GM12878 (cell line): Measurements from ENCODE around the gene CCDC91.

Source experiments
- BACH1 ChIP-seq: fragments of 450-650 bp; IDR thresholded peaks from 2 replicates; pipeline ENCODE4 v1.6.1; 2017; ENCODE audit warnings: mild to moderate bottlenecking, borderline replicate concordance
- CEBPB ChIP-seq, 2 experiments: fragments of 150-350 bp in 1 of 2; IDR thresholded peaks; 2 replicates each; pipeline ENCODE4 v1.6.1; 2012 to 2014; ENCODE audit warnings: low read depth in 2 of 2, low read length in 2 of 2, borderline replicate concordance in 1 of 2, inconsistent platforms in 1 of 2
- TCF12 ChIP-seq: IDR thresholded peaks from 2 replicates; pipeline ENCODE4 v1.6.1; 2011; ENCODE audit warnings: low read depth, mild to moderate bottlenecking, low read length
- TF ChIP-seq, protein P1 (sequence below), 3 experiments: IDR thresholded peaks in 2 of 3; conservative IDR thresholded peaks in 1 of 3; 2 replicates each; pipeline ENCODE4 v1.5.1; 2011; ENCODE audit warnings: low read depth in 3 of 3, low read length in 3 of 3, mild to moderate bottlenecking in 3 of 3, control low read depth in 2 of 3, moderate library complexity in 2 of 3, inconsistent platforms in 1 of 3, mixed read lengths in 1 of 3; ENCODE audit not compliant: control insufficient read depth in 2 of 3, insufficient read depth in 1 of 3; ENCODE audit errors: extremely low read depth in 1 of 3
- TF ChIP-seq, protein P2 (sequence below): IDR thresholded peaks from 2 replicates; pipeline ENCODE4 v1.6.1; 2011; ENCODE audit warnings: low read depth, low read length, improper control_type of control experiment, borderline replicate concordance

DNA sequence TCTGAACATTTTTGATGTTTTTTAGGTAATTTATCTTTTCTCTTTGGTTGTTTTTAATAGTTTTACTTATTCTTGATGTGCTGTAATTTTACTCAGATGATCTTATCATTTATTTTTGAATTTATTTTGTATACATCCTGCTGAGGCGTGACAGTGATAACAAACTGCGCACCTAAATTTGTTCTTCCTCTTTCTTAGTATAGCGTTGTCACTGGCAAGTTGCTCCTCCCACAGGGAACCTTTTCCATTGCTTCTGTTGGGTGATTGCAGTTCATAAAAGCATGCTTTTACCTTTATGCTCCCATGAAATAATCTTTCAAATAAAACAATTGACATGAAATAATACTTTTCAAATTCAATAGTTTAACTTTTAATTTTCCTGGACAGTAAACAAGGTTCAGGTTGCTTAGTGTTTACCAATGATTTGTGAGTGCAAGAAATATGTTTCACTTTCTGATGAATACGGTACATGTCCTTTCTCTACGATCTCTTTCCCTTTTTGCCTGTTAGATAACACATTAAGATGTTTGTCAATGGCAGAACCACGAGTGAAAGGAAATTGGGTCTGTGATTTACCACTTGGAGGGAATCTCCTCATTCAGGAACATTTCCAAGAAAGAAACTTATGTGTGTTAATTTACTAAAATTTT lies 223.3 kb downstream of the CCDC91 start:
- TF ChIP-seq, protein P1, sequence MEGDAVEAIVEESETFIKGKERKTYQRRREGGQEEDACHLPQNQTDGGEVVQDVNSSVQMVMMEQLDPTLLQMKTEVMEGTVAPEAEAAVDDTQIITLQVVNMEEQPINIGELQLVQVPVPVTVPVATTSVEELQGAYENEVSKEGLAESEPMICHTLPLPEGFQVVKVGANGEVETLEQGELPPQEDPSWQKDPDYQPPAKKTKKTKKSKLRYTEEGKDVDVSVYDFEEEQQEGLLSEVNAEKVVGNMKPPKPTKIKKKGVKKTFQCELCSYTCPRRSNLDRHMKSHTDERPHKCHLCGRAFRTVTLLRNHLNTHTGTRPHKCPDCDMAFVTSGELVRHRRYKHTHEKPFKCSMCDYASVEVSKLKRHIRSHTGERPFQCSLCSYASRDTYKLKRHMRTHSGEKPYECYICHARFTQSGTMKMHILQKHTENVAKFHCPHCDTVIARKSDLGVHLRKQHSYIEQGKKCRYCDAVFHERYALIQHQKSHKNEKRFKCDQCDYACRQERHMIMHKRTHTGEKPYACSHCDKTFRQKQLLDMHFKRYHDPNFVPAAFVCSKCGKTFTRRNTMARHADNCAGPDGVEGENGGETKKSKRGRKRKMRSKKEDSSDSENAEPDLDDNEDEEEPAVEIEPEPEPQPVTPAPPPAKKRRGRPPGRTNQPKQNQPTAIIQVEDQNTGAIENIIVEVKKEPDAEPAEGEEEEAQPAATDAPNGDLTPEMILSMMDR (IDR thresholded peaks at IDR 0.05 in 2 of 3, conservative IDR thresholded peaks at IDR 0.05 in 1 of 3; ENCODE audit: control insufficient read depth in 2 of 3, extremely low read depth in 1 of 3, insufficient read depth in 1 of 3, low read depth in 3 of 3, low read length in 3 of 3): no peak
- TF ChIP-seq TCF12: no peak
- no peak for TF ChIP-seq BACH1
- TF ChIP-seq, protein P2, sequence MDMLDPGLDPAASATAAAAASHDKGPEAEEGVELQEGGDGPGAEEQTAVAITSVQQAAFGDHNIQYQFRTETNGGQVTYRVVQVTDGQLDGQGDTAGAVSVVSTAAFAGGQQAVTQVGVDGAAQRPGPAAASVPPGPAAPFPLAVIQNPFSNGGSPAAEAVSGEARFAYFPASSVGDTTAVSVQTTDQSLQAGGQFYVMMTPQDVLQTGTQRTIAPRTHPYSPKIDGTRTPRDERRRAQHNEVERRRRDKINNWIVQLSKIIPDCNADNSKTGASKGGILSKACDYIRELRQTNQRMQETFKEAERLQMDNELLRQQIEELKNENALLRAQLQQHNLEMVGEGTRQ: no peak
- TF ChIP-seq CEBPB (IDR thresholded peaks at IDR 0.05; ENCODE audit: borderline replicate concordance in 1 of 2, low read depth in 2 of 2, low read length in 2 of 2): no peak
